ENCODE data around the gene WNT8B.
A peak's percentile ranks its signal among the peaks of the same experiment; 100 is the strongest.

Gene WNT8B

DNA sequence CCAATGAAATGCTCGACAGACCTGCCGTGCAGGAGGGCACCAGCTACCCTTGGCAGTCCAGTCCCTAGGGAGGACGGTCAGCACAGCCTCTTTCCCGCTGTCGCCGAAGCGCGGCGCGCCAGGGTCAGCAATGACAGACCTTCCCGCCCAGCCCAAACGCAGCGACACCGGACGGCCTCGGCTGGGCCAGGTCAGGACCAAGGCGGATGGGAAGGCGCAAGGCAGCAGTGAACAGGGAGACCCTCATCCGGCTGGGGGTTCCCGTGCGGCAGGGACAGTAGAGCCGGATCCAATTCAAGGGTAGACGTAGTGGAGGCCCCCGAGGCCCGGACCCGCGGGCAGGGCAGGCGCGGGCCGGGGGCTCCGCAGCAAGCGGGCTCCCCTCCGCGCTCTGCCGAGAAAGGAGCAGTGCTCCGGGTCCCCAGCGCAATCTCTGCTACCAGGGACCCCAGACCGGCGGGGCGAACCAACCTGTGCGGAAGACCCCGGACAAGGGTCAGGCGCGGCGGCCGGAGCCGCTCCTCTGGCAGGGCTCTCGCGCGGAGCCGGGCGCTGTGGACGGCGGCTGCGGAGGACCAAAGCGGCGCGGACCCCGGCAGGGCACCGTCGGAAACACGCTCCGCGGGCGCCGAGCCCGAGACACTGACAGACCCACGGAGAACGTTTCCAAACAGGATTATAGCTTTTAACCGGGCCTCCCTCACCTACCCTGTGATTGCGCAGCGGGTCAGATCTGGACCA, 56.7 kb downstream of the WNT8B start, which contains the start of gene SEC31B:
TSS of gene SEC31B (minus strand) at position 551 of the 741 bp plus-strand sequence. CDS start 2,909 bp downstream, outside the sequence.
- DNase-seq = no peak

- DNase-seq = no peak
Measured at GRCh38 chr10:100520811-100521210, 58.0 kb downstream of the WNT8B start.

- DNase-seq = no peak
Measured at GRCh38 chr10:100522107-100522801, 59.4 kb downstream of the WNT8B start.

- DNase-seq = no peak
Measured at GRCh38 chr10:100522945-100523344, 60.1 kb downstream of the WNT8B start.

GRCh38 chr10:100524206-100524605, 61.4 kb downstream of the WNT8B start:
- no peak for DNase-seq

GRCh38 chr10:100524638-100525037, 61.8 kb downstream of the WNT8B start:
- DNase-seq = no peak

GRCh38 chr10:100528123-100528886, 65.5 kb downstream of the WNT8B start:
- no peak for DNase-seq

DNA sequence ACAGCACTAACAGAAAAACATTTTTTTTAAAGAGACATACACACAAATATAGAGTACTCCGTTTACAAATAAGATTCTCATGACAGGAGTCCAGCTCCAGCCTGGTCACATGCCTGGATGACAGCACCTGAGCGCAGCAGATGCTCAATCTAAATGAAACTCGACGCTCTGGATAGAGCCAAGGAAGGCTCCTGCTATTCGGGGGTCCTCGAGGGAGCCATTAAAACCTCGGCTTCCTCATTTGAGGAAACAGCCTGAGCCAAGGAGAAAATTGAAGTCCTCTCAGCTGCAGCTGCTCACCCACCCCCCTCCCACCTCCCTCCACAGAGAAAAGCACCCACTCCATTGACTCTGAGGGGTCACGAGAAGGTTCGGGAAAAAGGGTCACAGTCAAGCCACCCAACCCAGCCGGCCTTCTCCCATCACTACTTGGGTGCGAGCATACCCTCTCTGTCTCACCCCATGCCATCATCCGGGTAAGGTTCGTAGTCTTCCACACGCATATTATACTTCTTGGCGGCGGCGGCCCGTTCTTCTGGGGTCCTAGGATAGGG, 66.2 kb downstream of the WNT8B start:
- DNase-seq = no peak

- peak; percentile 89 for DNase-seq
Measured at GRCh38 chr10:100529475-100530298, 66.9 kb downstream of the WNT8B start, which contains the start of gene NDUFB8. TSS of gene NDUFB8 (minus strand) at chr10:100529871. CDS start at chr10:100529851, 20 bp downstream.

- no peak for DNase-seq
Measured at GRCh38 chr10:100531761-100532160, 69.0 kb downstream of the WNT8B start.
